ENCODE data around the gene BANK1.

Gene BANK1

GRCh38 chr4:102055805-102056204, 265.3 kb downstream of the BANK1 start:
- H3K4me3 ChIP-seq (ENCODE audit: low read depth, low read length): no peak overlapping the region
- no peak for TF ChIP-seq CTCF (IDR thresholded peaks at IDR 0.05; ENCODE audit: insufficient read depth, low read depth, low read length, missing control alignments)
- no peak for DNase-seq (ENCODE audit: low read depth)

- no peak overlapping the region for H3K4me3 ChIP-seq (ENCODE audit: low read depth, low read length)
- TF ChIP-seq CTCF (IDR thresholded peaks at IDR 0.05; ENCODE audit: insufficient read depth, low read depth, low read length, missing control alignments): no peak
- DNase-seq (ENCODE audit: low read depth): no peak
Observed at GRCh38 chr4:102057122-102057521, 266.6 kb downstream of the BANK1 start.

- no peak overlapping the region for H3K4me3 ChIP-seq (ENCODE audit: low read depth, low read length)
- peak; percentile 25 for DNase-seq (ENCODE audit: low read depth)
- no peak for TF ChIP-seq CTCF (IDR thresholded peaks at IDR 0.05; ENCODE audit: insufficient read depth, low read depth, low read length, missing control alignments)
Observed at GRCh38 chr4:102061133-102061532, 270.6 kb downstream of the BANK1 start.

- DNase-seq (ENCODE audit: low read depth): no peak
- TF ChIP-seq CTCF (IDR thresholded peaks at IDR 0.05; ENCODE audit: insufficient read depth, low read depth, low read length, missing control alignments): no peak
Observed at GRCh38 chr4:102064747-102065442, 274.4 kb downstream of the BANK1 start.

GRCh38 chr4:102076622-102077021, 286.1 kb downstream of the BANK1 start:
- no peak for TF ChIP-seq CTCF (IDR thresholded peaks at IDR 0.05; ENCODE audit: insufficient read depth, low read depth, low read length, missing control alignments)
- no peak for DNase-seq (ENCODE audit: low read depth)
- H3K4me3 ChIP-seq (ENCODE audit: low read depth, low read length): no peak overlapping the region

More at GRCh38 chr4:102064747-102065442, 274.4 kb downstream of the BANK1 start:
- no peak overlapping the region for H3K4me3 ChIP-seq (ENCODE audit: low read depth, low read length)

GRCh38 chr4:102080184-102080583, 289.7 kb downstream of the BANK1 start:
- no peak overlapping the region for H3K4me3 ChIP-seq (ENCODE audit: low read depth, low read length)
- DNase-seq (ENCODE audit: low read depth): no peak
- TF ChIP-seq CTCF (IDR thresholded peaks at IDR 0.05; ENCODE audit: insufficient read depth, low read depth, low read length, missing control alignments): no peak
